ENCODE results near the gene UIMC1. TPM values are rescaled to one million over a fixed set of nuclear protein-coding genes. Genes with fewer than 3 reads are reported as not detected.

Gene UIMC1
- total RNA-seq, 4 donors from 2014 or later: 19.2 to 37.3 (median 23.2) TPM

DNA sequence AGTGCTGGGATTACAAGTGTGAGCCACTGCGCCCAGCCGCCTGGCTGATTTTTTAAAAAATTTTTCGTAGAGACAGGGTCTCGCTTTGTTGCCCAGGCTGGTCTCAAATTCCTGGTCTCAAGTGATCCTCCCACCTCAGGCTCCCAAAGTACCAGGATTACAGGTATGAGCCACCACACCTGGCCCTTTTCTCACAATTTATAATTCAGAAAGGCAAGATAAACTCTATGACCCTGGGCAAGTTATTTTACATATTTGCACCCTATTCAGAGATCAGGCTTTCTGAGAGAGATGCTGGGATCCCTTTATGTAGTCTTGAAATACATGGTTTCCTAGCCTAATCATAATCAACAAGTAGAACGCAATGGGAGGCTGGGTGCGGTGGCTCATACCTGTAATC, 36.5 kb upstream of the UIMC1 start:
- WGBS: 99% methylated on average over 6 of the region's 6 CpGs
- Histone ChIP-seq H3K27me3 (no peaks in the 10 kb centered on the region), H3K9me3 (no peaks in the 10 kb centered on the region), H3K4me1 (peaks cover 6% of the 10 kb centered on the region), H3K4me3 (no peak overlapping the region), H3K27ac (no peak overlapping the region), H3K36me3 (peaks cover 43% of the 10 kb centered on the region)
- DNase-seq (ENCODE audit: low spot score in 2 of 2): no peak
- TF ChIP-seq EP300 (IDR thresholded peaks at IDR 0.05) (no peak), POLR2AphosphoS5 (IDR thresholded peaks at IDR 0.05) (no peak), POLR2A (IDR thresholded peaks at IDR 0.05) (no peak)
- TF ChIP-seq, protein P1, sequence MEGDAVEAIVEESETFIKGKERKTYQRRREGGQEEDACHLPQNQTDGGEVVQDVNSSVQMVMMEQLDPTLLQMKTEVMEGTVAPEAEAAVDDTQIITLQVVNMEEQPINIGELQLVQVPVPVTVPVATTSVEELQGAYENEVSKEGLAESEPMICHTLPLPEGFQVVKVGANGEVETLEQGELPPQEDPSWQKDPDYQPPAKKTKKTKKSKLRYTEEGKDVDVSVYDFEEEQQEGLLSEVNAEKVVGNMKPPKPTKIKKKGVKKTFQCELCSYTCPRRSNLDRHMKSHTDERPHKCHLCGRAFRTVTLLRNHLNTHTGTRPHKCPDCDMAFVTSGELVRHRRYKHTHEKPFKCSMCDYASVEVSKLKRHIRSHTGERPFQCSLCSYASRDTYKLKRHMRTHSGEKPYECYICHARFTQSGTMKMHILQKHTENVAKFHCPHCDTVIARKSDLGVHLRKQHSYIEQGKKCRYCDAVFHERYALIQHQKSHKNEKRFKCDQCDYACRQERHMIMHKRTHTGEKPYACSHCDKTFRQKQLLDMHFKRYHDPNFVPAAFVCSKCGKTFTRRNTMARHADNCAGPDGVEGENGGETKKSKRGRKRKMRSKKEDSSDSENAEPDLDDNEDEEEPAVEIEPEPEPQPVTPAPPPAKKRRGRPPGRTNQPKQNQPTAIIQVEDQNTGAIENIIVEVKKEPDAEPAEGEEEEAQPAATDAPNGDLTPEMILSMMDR (IDR thresholded peaks at IDR 0.05): no peak

DNA sequence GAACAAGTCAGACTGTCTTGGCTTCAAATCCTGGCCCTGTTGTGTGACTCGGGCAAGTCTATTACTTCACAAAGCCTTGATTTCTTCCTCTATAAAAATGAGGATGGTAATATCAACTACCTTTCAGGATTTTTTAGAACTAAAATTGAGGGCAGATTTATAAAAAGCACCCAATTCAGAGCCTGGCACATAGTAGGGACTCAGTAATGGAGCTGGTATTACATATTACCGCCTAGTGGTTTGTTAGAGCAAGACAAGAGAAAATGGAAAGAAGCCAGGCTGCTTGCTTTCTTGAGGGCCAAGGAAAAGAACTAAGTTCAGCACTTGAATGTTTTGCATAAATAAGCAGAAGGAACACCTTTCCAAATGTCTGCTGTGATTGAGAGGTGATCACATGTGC, 35.4 kb upstream of the UIMC1 start:
- peaks cover 42% of the 10 kb centered on the region for H3K36me3 ChIP-seq
- peaks cover 6% of the 10 kb centered on the region for H3K4me1 ChIP-seq
- WGBS: 96% methylated on average over 2 of the region's 2 CpGs
- no peak overlapping the region for H3K4me3 ChIP-seq
- no peaks in the 10 kb centered on the region for H3K27me3 ChIP-seq
- TF ChIP-seq POLR2AphosphoS5 (IDR thresholded peaks at IDR 0.05): no peak
- TF ChIP-seq EP300 (IDR thresholded peaks at IDR 0.05): no peak
- no peak for TF ChIP-seq POLR2A (IDR thresholded peaks at IDR 0.05)
- TF ChIP-seq, protein P1 (IDR thresholded peaks at IDR 0.05): no peak
- H3K9me3 ChIP-seq: no peaks in the 10 kb centered on the region
- no peak overlapping the region for H3K27ac ChIP-seq
- DNase-seq (ENCODE audit: low spot score in 2 of 2): no peak

DNA sequence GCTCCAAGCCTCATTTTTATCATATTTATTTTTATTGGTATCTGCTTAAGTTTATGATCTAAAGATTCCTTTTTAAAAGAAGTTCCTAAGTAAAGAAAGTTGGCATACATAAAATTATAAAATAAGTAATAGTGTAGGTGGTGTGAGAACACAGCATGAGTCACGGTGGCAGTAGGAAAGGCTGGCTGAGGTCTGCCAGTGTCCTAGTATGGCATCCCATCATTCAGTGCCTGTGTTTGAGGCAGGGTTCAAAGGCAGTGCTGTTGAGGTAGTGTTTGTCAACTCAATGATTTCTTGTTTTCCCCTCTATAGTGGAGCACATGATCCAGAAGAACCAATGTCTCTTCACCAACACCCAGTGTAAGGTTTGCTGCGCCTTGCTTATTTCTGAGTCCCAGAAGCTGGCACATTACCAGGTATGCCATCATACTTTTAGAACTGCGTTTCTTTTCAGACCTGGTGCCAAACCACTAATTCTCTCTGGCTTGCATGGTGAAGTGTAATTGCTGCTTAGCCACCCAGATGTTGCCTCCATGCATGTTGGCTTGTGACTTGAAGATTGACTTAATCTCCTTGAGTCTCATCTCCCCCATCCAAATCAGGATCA, 34.3 kb upstream of the UIMC1 start:
- WGBS: 30% methylated on average over 3 of the region's 3 CpGs
- no peak for TF ChIP-seq POLR2AphosphoS5 (IDR thresholded peaks at IDR 0.05)
- no peaks in the 10 kb centered on the region for H3K9me3 ChIP-seq
- H3K27me3 ChIP-seq: no peaks in the 10 kb centered on the region
- peaks cover 6% of the 10 kb centered on the region for H3K4me1 ChIP-seq
- H3K4me3 ChIP-seq: no peak overlapping the region
- H3K36me3 ChIP-seq: peaks cover 40% of the 10 kb centered on the region
- DNase-seq (ENCODE audit: low spot score in 2 of 2): no peak
- no peak overlapping the region for H3K27ac ChIP-seq

DNA sequence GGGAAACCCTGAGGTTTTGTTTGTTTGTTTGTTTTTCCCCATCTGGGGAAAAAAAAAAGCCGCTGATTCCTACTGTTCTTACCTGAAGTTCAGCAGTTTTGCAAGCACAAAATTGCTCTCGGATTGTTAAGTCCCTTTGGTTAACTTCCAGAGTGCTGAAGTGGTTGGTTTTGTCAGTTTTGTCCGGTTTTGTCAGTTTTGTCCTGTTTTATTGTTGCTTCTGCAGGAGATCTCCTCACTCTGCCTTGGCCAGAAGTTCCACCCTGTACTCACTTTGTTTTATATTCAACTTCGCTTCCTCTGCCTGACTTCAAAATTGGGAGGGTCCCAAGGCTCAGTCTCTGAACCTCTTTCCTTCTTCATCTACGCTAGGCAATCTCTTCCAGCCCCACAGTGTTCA, 30.3 kb upstream of the UIMC1 start:
- no peak for DNase-seq (ENCODE audit: low spot score in 2 of 2)
- H3K27ac ChIP-seq: no peak overlapping the region
- no peak overlapping the region for H3K4me3 ChIP-seq
- H3K27me3 ChIP-seq: no peaks in the 10 kb centered on the region
- 92% methylated on average over 5 of the region's 5 CpGs for WGBS
- no peaks in the 10 kb centered on the region for H3K9me3 ChIP-seq
- TF ChIP-seq EP300 (IDR thresholded peaks at IDR 0.05): no peak
- no peak for TF ChIP-seq POLR2A (IDR thresholded peaks at IDR 0.05)
- TF ChIP-seq, protein P1 (IDR thresholded peaks at IDR 0.05): no peak
- no peak for TF ChIP-seq POLR2AphosphoS5 (IDR thresholded peaks at IDR 0.05)
- peaks cover 12% of the 10 kb centered on the region for H3K36me3 ChIP-seq
- H3K4me1 ChIP-seq: peaks cover 6% of the 10 kb centered on the region

DNA sequence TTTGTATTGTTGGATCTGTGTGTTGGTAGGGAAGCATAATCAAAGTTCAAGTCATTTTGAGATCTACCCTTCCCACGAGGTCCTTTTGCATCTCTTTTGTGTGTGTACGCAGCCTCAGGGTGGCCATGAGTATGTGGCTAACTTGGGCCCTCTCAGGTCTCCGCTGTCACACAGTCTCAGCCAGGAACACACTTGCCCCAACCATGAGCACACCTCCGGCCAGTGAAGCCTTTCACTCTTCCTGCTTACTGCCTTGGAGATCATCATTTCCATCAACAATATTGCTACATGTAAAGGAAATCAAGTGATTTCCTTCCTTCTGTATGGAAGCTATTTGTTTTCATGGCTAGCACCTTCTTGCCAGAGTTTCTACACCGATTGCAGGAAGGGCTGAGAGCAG, 29.9 kb upstream of the UIMC1 start:
- Histone ChIP-seq H3K4me3 (no peak overlapping the region), H3K27me3 (no peaks in the 10 kb centered on the region), H3K36me3 (peaks cover 7% of the 10 kb centered on the region), H3K9me3 (peaks cover 1% of the 10 kb centered on the region), H3K27ac (no peak overlapping the region), H3K4me1 (peaks cover 6% of the 10 kb centered on the region)
- DNase-seq (ENCODE audit: low spot score in 2 of 2): no peak
- TF ChIP-seq POLR2A (IDR thresholded peaks at IDR 0.05): no peak
- TF ChIP-seq, protein P1 (IDR thresholded peaks at IDR 0.05): no peak
- TF ChIP-seq EP300 (IDR thresholded peaks at IDR 0.05): no peak
- TF ChIP-seq POLR2AphosphoS5 (IDR thresholded peaks at IDR 0.05): no peak
- WGBS: 76% methylated on average over 5 of the region's 5 CpGs

DNA sequence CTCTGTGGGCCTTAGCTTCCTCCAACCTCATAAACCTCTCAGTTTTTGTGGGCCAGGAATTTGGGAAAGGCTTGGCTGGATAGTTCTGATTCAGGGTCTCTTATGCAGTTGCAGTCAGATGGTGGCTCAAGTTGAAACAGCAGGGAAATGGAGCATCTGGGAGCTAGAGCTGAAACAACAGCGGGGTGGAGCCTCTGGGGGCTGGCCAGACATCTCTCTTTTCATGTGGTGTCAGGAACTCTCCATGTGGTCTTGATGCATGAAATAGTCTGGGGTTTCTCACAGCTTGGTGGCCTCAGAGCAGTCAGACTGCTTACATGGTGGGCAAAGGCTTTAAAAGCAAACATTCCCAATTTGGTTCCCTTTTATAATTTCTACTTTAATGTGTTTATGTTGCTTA, 29.4 kb upstream of the UIMC1 start:
- TF ChIP-seq, protein P1 (IDR thresholded peaks at IDR 0.05): no peak
- TF ChIP-seq EP300 (IDR thresholded peaks at IDR 0.05): no peak
- Histone ChIP-seq H3K4me1 (peaks cover 4% of the 10 kb centered on the region), H3K27me3 (no peaks in the 10 kb centered on the region), H3K36me3 (peaks cover 6% of the 10 kb centered on the region), H3K9me3 (peaks cover 4% of the 10 kb centered on the region), H3K27ac (no peak overlapping the region), H3K4me3 (no peak overlapping the region)
- 77% methylated on average over 1 of the region's 1 CpG for WGBS
- DNase-seq (ENCODE audit: low spot score in 2 of 2): no peak
